Skeletal muscle tissue (tissue), 4 donors: ENCODE data around the gene PLA2G1B. TPM values are rescaled to one million over a fixed set of nuclear protein-coding genes. Genes with fewer than 3 reads are reported as not detected.

Experiments used
- H3K27ac ChIP-seq: one replicate; pipeline ENCODE4 v1.7.0; 2013; ENCODE audit warnings: mild to moderate bottlenecking, low read depth, low read length, inconsistent platforms
- H3K27me3 ChIP-seq, 3 donors: one replicate each; pipeline ENCODE4 v1.7.0; 2013; ENCODE audit warnings: low read length in 3 of 3; ENCODE audit not compliant: control insufficient read depth in 3 of 3, insufficient read depth in 3 of 3
- H3K36me3 ChIP-seq, 3 donors: one replicate each; pipeline ENCODE4 v1.7.0; 2013; ENCODE audit warnings: low read length in 3 of 3; ENCODE audit not compliant: control insufficient read depth in 3 of 3, insufficient read depth in 3 of 3
- H3K4me1 ChIP-seq, 3 donors: one replicate each; pipeline ENCODE4 v1.7.0; 2013; ENCODE audit warnings: low read length in 3 of 3, mild to moderate bottlenecking in 3 of 3; ENCODE audit not compliant: control insufficient read depth in 3 of 3, insufficient read depth in 3 of 3
- H3K4me3 ChIP-seq, 3 donors: one replicate each; pipeline ENCODE4 v1.7.0; 2013; ENCODE audit warnings: low read length in 3 of 3
- H3K9ac ChIP-seq, 3 donors: one replicate each; pipeline ENCODE4 v1.7.0; 2013; ENCODE audit warnings: low read length in 3 of 3, mild to moderate bottlenecking in 3 of 3, moderate library complexity in 2 of 3, low read depth in 1 of 3
- H3K9me3 ChIP-seq, 3 donors: one replicate each; pipeline ENCODE4 v1.7.0; 2013; ENCODE audit warnings: low read length in 3 of 3; ENCODE audit not compliant: control insufficient read depth in 3 of 3
- total RNA-seq: library from RNA; depleted of rRNA; stranded (reverse); fragments of >200 nt; gene quantifications from one replicate; pipeline ENCODE4 v1.2.3, GENCODE V29; 2014
- donor health status: Osteomylitis.

The PLA2G1B gene
- total RNA-seq, 1 donor from 2014 or later = not detected

DNA sequence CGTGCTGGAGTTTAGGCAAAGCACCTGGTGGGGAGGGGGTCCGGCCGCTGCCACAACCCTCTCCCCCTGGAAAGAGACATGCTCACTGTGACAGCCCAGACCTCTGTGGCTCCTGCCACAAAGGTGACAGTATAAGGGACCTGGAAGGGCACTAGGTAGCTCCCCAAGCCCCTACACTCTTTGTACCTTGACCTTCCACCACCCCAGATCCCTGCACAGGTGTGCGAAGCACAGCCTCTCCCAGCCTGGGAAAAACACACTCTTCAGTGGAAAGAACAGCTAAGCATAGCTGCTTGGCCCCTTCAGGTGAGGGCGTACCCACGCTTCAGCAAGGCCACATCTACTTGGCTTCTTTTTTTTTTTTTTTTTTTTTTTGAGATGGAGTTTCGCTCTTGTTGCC is 4.9 kb upstream of the PLA2G1B start:
- H3K27me3 ChIP-seq = peaks cover 3 to 4% (median 3%) of the 10 kb centered on the region in 3 donors
- no peak overlapping the region for H3K4me3 ChIP-seq
- H3K27ac ChIP-seq = no peak overlapping the region
- H3K36me3 ChIP-seq = no peaks in the 10 kb centered on the region
- no peak overlapping the region for H3K9ac ChIP-seq
- H3K4me1 ChIP-seq = no peaks in the 10 kb centered on the region
- H3K9me3 ChIP-seq = no peaks in the 10 kb centered on the region

DNA sequence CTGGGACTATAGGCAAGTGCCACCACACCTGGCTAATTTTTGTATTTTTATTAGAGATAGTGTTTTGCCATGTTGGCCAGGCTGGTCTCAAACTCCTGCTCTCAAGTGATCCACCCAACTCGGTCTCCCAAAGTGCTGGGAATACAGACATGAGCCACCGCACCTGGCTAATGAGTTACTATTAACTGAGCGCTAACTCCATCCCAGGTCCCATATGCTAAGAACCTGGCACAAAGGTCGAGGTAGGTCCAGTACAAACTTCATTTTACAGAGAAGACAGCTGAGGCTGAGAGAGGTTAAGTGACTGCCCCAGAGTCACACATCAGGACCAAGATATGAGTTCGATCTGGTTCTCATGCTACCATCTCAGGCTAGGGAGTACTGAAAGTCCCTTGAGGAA is 4.5 kb upstream of the PLA2G1B start:
- no peak overlapping the region for H3K27ac ChIP-seq
- H3K4me1 ChIP-seq = no peaks in the 10 kb centered on the region
- H3K9ac ChIP-seq = no peak overlapping the region
- H3K27me3 ChIP-seq = peaks cover 3 to 4% (median 3%) of the 10 kb centered on the region in 3 donors
- no peaks in the 10 kb centered on the region for H3K9me3 ChIP-seq
- H3K4me3 ChIP-seq = no peak overlapping the region
- H3K36me3 ChIP-seq = no peaks in the 10 kb centered on the region

DNA sequence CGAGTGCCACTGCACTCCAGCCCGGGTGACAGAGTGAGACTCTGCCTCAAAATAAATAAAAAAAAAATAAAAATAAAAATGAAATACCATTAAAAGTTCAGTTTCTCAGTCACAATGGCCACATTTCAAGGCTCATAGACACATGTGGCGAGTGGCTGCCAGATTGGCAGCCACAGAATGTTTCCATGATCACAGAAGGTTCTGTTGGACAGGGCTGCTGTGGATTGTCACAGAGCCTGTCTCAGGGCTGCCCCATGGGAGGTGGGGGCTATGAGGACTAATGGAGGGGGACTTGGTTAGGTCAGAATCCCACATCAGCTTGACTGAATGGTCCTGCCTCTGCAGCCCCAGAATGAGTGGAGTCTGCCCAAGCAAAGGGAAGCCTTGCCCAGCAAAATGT is 3.8 kb upstream of the PLA2G1B start:
- Histone ChIP-seq H3K9me3 (no peaks in the 10 kb centered on the region), H3K36me3 (no peaks in the 10 kb centered on the region), H3K4me3 (no peak overlapping the region), H3K27ac (no peak overlapping the region), H3K27me3 (peaks cover 3 to 4% (median 3%) of the 10 kb centered on the region in 3 donors), H3K4me1 (no peaks in the 10 kb centered on the region), H3K9ac (no peak overlapping the region)

DNA sequence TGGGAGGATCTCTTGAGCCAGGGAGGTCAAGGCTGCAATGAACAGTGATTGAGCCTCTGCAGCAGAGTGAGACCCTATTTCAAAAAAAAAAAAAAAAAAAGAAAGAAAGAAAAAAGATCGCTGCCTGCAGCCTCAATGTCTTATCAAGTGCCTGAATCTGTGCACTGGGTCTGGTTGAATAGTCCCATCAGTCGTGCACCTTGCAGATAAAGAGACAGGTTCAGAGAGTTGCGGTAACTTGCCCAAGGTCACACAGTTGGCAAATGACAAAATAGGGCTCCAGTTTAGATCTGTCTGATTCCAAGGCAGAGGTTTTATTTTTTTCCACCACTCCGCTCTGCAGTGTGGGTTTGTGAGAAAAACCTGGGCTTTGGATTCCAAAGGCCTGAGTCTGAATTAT is 649 bp upstream of the PLA2G1B start:
- H3K27me3 ChIP-seq = peaks cover 3 to 4% (median 3%) of the 10 kb centered on the region in 3 donors
- H3K9ac ChIP-seq = no peak overlapping the region
- no peaks in the 10 kb centered on the region for H3K9me3 ChIP-seq
- no peaks in the 10 kb centered on the region for H3K36me3 ChIP-seq
- H3K27ac ChIP-seq = no peak overlapping the region
- no peak overlapping the region for H3K4me3 ChIP-seq
- H3K4me1 ChIP-seq = peaks cover 0 to 4% (median 2%) of the 10 kb centered on the region in 3 donors

DNA sequence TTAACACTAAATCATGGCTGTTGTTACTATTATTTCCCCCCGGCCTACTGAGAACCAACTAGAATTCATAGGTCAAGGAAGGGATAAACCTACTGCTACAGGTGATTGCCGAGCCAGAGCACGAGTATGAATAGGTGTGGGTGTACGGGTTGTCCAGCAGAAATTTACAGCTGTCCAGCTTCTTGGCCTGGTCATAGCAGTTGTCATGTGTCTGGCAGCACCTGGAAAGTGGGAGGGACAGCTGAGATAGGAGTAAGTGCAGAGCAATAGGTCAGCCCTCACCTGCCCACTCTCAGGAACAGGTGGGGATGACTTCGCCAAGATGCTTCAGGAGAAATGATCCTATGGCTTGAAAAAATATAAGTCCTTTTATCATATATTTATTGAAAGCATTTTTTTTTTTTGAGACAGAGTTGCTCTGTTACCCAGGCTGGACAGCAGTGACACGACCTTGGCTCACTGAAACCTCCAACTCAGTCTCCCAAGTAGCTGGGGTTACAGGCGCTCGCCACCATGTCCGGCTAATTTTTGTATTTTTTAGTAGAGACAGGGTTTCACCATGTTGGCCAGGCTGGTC is 2.6 kb downstream of the PLA2G1B start:
- no peaks in the 10 kb centered on the region for H3K27me3 ChIP-seq
- peaks cover 0 to 4% (median 2%) of the 10 kb centered on the region in 3 donors for H3K4me1 ChIP-seq
- H3K9ac ChIP-seq = peak overlapping the region in 1 of 3 donors; percentile 10
- H3K4me3 ChIP-seq = no peak overlapping the region
- no peaks in the 10 kb centered on the region for H3K9me3 ChIP-seq
- H3K36me3 ChIP-seq = no peaks in the 10 kb centered on the region
- no peak overlapping the region for H3K27ac ChIP-seq

DNA sequence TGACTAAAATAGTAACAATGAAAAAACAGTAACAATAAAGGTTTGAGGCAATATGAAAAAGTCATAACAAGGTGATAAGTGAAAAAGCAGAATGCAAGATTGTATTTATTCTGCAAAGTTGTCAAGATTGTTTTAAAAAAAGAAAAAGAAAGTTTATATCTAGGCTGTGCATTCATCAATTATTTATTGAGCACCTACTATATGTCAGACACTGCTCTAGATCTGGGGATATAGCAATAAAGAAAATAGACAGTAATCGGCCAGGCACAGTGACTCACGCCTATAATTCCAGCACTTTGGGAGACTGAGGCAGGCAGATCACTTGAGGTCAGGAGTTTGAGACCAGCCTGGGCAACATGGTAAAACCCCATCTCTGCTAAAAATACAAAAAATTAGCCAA is 3.8 kb downstream of the PLA2G1B start:
- H3K27me3 ChIP-seq = no peaks in the 10 kb centered on the region
- H3K36me3 ChIP-seq = no peaks in the 10 kb centered on the region
- H3K9ac ChIP-seq = no peak overlapping the region
- H3K9me3 ChIP-seq = no peaks in the 10 kb centered on the region
- H3K4me3 ChIP-seq = no peak overlapping the region
- H3K4me1 ChIP-seq = peaks cover 0 to 4% (median 2%) of the 10 kb centered on the region in 3 donors
- H3K27ac ChIP-seq = no peak overlapping the region

DNA sequence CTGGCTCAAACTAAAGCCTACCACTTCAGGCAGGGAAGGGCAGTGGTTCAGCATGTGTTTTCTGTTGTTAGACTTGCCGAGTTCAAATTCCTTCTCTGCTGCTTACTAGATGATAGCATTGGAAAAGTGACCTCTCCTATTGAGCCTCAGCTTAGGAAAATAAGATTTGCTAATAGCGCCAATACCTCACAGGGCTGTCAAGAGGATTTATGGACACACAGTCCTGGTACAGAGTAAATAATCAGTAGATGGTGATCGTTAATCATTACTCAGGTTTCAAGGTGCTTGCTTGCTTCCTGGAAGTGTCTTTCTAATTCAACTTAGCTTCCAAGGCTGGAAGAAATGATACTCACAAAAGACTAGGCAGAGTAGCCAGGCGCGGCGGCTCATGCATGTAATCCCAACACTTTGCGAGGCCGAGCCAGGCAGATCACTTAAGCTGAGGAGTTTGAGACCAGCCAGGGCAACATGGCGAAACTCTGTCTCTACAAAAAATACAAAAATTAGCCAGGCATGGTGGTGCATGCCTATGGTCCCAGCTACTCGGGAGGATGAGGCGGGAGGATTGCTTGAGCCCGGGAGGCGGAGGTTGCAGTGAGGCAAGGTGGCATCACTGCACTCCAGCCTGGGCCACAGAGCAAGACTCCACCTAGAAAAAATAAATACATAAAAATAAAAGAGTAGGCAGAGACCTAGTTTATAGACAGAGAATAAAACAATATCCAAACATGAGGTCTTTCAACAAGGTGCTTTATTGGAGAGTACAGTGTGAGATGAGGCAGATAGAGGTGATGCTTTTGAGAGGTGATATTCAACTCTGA is 6.0 kb downstream of the PLA2G1B start:
- H3K36me3 ChIP-seq = no peaks in the 10 kb centered on the region
- no peak overlapping the region for H3K9ac ChIP-seq
- peaks cover 6 to 11% (median 9%) of the 10 kb centered on the region in 3 donors for H3K4me1 ChIP-seq
- no peak overlapping the region for H3K4me3 ChIP-seq
- no peak overlapping the region for H3K27ac ChIP-seq
- H3K9me3 ChIP-seq = no peaks in the 10 kb centered on the region
- no peaks in the 10 kb centered on the region for H3K27me3 ChIP-seq

DNA sequence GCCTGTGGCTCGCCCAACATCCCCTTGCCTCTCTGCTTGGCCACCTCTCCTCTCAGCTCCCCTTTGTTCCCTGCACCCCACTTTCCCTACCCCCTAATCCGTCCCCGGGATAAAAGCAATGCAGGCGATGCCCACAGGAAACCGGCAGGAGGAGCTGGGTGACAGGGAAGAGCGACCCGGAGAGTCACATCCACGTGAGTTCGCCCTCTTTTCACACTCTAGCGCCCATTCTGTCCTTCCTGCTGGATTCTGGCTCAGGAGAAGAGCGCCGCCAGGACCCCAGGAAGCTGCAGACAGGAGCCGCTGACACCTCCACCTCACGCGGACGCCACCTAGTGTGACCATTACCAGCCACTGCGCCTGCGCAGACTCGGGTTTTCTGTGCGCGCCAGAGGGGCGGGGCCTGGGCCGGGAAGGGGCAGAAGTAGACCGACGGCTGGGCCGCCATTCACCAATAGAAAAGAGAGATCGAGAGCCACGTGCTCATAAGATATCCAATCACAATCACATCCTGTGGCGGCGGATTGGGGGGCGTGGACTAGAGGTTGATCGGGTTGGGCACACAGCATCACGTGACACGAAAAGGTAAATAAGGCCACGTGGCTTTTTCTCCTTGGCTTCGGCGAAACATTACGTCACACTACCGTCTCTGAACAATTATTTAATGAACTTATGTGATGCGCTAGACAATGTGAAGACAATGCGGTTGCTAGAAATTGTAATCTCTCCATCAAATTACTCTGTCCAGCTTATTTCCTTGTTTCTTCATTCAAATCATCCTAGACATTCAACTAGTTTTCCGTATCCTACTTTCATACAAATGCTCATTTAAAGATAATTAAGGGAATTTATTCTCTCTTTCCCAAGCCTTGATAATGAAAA is 10.1 kb downstream of the PLA2G1B start:
- Histone ChIP-seq H3K9me3 (no peaks in the 10 kb centered on the region), H3K4me3 (peak overlapping the region; percentile 77 to 90 (median 90)), H3K27me3 (no peaks in the 10 kb centered on the region), H3K27ac (peak overlapping the region; percentile 81), H3K4me1 (peaks cover 7 to 8% (median 7%) of the 10 kb centered on the region in 3 donors), H3K9ac (peak overlapping the region; percentile 86 to 92 (median 92)), H3K36me3 (no peaks in the 10 kb centered on the region)

DNA sequence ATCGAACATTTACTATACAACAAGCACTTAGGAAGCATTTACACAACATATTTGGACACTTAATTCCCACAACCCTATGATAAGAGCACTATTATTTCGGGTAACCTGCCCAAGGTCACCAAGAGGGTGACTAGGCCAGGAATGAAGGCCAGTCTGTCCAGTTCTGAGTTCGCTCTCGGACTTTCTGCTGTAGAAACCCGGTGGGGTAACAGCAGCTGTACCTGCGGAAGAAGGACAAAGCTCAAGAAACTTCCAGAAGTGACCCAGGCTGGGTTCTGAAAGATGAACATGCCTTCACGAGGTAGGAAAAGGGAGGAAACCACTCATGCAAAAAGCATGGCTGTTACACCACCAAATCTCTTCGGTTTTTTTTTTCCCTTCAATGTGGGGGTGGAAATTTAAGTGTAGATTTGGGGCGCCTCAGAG is 10.8 kb downstream of the PLA2G1B start:
- H3K9me3 ChIP-seq = no peaks in the 10 kb centered on the region
- peak overlapping the region; percentile 77 to 90 (median 90) for H3K4me3 ChIP-seq
- H3K36me3 ChIP-seq = no peaks in the 10 kb centered on the region
- peak overlapping the region; percentile 86 to 92 (median 92) for H3K9ac ChIP-seq
- H3K27ac ChIP-seq = peak overlapping the region; percentile 81
- no peaks in the 10 kb centered on the region for H3K27me3 ChIP-seq
- peaks cover 7 to 8% (median 7%) of the 10 kb centered on the region in 3 donors for H3K4me1 ChIP-seq
